GM23338 (cell line): Measurements from ENCODE around the gene ABCA13.

Experiments
- EZH2 ChIP-seq: fragments of 200-600 bp; sonication (generic); IDR thresholded peaks from one replicate; pipeline ENCODE4 v1.8.0; 2017; ENCODE audit warnings: antibody characterized with exemption, mild to moderate bottlenecking, low read depth; ENCODE audit not compliant: unreplicated experiment
- EZH2phosphoT487 ChIP-seq: fragments of 200-600 bp; sonication (generic); IDR thresholded peaks from one replicate; pipeline ENCODE4 v1.8.1; 2018; ENCODE audit warnings: antibody characterized with exemption; ENCODE audit not compliant: unreplicated experiment
- JUNB ChIP-seq: IDR thresholded peaks from one replicate; pipeline ENCODE4 v1.6.1; 2016; ENCODE audit warnings: antibody characterized with exemption; ENCODE audit not compliant: unreplicated experiment
- NANOG ChIP-seq: IDR thresholded peaks from 2 replicates; pipeline ENCODE4 v1.6.1; 2016; ENCODE audit warnings: antibody characterized with exemption, borderline replicate concordance
- POLR2AphosphoS5 ChIP-seq: IDR thresholded peaks from 2 replicates; pipeline ENCODE4 v1.6.1; 2016; ENCODE audit warnings: antibody characterized with exemption, low read depth
- TF ChIP-seq, protein P1 (sequence below), 2 experiments: fragments of 200-600 bp in 1 of 2; sonication (generic) in 1 of 2; conservative IDR thresholded peaks; 2 replicates each; pipeline versions ENCODE4 v1.5.1 to v1.6.1; 2016 to 2017; ENCODE audit warnings: antibody characterized with exemption in 2 of 2, low read depth in 2 of 2, mild to moderate bottlenecking in 2 of 2, moderate library complexity in 1 of 2
- TF ChIP-seq, protein P2 (sequence below): IDR thresholded peaks from one replicate; pipeline ENCODE4 v1.6.1; 2018; ENCODE audit warnings: antibody characterized with exemption; ENCODE audit not compliant: unreplicated experiment
- TF ChIP-seq, protein P3 (sequence below): IDR thresholded peaks from 2 replicates; pipeline ENCODE4 v1.6.1; 2016; ENCODE audit warnings: antibody characterized with exemption

DNA sequence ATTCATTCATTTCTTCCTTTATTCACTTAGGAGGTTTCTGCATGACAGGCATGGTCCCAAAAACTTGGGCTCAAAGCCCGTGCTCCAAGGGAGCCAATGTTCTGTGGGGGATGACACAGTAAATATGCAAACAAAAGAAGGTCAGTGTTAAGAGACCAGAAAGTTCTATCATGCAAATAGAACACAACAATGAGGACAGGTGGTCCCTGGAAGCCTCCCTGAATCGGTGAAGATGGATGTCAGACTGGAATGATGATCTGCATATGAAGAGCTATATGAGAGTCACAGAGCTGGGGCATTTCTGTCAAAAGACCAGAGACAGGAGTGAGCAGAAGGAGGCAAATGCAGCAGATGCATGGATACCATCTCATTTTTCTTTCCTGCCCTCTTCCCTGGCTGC, 129.0 kb downstream of the ABCA13 start:
- TF ChIP-seq, protein P1, sequence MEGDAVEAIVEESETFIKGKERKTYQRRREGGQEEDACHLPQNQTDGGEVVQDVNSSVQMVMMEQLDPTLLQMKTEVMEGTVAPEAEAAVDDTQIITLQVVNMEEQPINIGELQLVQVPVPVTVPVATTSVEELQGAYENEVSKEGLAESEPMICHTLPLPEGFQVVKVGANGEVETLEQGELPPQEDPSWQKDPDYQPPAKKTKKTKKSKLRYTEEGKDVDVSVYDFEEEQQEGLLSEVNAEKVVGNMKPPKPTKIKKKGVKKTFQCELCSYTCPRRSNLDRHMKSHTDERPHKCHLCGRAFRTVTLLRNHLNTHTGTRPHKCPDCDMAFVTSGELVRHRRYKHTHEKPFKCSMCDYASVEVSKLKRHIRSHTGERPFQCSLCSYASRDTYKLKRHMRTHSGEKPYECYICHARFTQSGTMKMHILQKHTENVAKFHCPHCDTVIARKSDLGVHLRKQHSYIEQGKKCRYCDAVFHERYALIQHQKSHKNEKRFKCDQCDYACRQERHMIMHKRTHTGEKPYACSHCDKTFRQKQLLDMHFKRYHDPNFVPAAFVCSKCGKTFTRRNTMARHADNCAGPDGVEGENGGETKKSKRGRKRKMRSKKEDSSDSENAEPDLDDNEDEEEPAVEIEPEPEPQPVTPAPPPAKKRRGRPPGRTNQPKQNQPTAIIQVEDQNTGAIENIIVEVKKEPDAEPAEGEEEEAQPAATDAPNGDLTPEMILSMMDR (conservative IDR thresholded peaks at IDR 0.05; ENCODE audit: low read depth in 2 of 2), result no peak
- no peak for TF ChIP-seq EZH2
- TF ChIP-seq, protein P2, sequence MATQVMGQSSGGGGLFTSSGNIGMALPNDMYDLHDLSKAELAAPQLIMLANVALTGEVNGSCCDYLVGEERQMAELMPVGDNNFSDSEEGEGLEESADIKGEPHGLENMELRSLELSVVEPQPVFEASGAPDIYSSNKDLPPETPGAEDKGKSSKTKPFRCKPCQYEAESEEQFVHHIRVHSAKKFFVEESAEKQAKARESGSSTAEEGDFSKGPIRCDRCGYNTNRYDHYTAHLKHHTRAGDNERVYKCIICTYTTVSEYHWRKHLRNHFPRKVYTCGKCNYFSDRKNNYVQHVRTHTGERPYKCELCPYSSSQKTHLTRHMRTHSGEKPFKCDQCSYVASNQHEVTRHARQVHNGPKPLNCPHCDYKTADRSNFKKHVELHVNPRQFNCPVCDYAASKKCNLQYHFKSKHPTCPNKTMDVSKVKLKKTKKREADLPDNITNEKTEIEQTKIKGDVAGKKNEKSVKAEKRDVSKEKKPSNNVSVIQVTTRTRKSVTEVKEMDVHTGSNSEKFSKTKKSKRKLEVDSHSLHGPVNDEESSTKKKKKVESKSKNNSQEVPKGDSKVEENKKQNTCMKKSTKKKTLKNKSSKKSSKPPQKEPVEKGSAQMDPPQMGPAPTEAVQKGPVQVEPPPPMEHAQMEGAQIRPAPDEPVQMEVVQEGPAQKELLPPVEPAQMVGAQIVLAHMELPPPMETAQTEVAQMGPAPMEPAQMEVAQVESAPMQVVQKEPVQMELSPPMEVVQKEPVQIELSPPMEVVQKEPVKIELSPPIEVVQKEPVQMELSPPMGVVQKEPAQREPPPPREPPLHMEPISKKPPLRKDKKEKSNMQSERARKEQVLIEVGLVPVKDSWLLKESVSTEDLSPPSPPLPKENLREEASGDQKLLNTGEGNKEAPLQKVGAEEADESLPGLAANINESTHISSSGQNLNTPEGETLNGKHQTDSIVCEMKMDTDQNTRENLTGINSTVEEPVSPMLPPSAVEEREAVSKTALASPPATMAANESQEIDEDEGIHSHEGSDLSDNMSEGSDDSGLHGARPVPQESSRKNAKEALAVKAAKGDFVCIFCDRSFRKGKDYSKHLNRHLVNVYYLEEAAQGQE, result no peak
- TF ChIP-seq, protein P3, sequence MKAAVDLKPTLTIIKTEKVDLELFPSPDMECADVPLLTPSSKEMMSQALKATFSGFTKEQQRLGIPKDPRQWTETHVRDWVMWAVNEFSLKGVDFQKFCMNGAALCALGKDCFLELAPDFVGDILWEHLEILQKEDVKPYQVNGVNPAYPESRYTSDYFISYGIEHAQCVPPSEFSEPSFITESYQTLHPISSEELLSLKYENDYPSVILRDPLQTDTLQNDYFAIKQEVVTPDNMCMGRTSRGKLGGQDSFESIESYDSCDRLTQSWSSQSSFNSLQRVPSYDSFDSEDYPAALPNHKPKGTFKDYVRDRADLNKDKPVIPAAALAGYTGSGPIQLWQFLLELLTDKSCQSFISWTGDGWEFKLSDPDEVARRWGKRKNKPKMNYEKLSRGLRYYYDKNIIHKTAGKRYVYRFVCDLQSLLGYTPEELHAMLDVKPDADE, result no peak
- TF ChIP-seq EZH2phosphoT487, result no peak
- TF ChIP-seq POLR2AphosphoS5, result no peak
- TF ChIP-seq JUNB, result no peak
- peak; percentile 41; the same call in 1 of the 2 replicates for TF ChIP-seq NANOG
